Measurements from ENCODE around the gene MROH9.
"Not testable (repeated sequence)": the region's sequence is repeated elsewhere in the genome, so short reads cannot be mapped to it uniquely, and the experiment has no call there.

MROH9 gene

GRCh38 chr1:170927955-170928840 is 7.1 kb upstream of the MROH9 start:
- H3K4me3 ChIP-seq (ENCODE audit: extremely low read depth, insufficient read depth, low read length, poor library complexity, severe bottlenecking) = no peak overlapping the region
- H3K27ac ChIP-seq (ENCODE audit: low read depth, low read length, severe bottlenecking) = no peak overlapping the region
- H3K9me3 ChIP-seq (ENCODE audit: control insufficient read depth, low read length) = no peaks in the 10 kb centered on the region
- WGBS, 2 experiments (ENCODE audit: insufficient coverage in 2 of 2) = 72% methylated on average over 3 of the region's 8 CpGs; no CpG with 5 or more reads in 1 of the 2 experiments
- H3K4me1 ChIP-seq (ENCODE audit: control insufficient read depth, insufficient read depth, low read length, poor library complexity, severe bottlenecking) = no peaks in the 10 kb centered on the region
- no peaks in the 10 kb centered on the region for H3K36me3 ChIP-seq (ENCODE audit: control insufficient read depth, insufficient read depth, low read length)

GRCh38 chr1:170929412-170929834 is 5.9 kb upstream of the MROH9 start:
- Histone ChIP-seq H3K4me1 (ENCODE audit: control insufficient read depth, insufficient read depth, low read length, poor library complexity, severe bottlenecking) (no peaks in the 10 kb centered on the region), H3K27ac (ENCODE audit: low read depth, low read length, severe bottlenecking) (no peak overlapping the region), H3K36me3 (ENCODE audit: control insufficient read depth, insufficient read depth, low read length) (no peaks in the 10 kb centered on the region), H3K9me3 (ENCODE audit: control insufficient read depth, low read length) (no peaks in the 10 kb centered on the region), H3K4me3 (ENCODE audit: extremely low read depth, insufficient read depth, low read length, poor library complexity, severe bottlenecking) (no peak overlapping the region)
- 92 to 100% methylated on average over 1 to 2 of the region's 4 CpGs for WGBS, 2 experiments (ENCODE audit: insufficient coverage in 2 of 2)

GRCh38 chr1:170929835-170930554 is 5.3 kb upstream of the MROH9 start:
- Histone ChIP-seq H3K27ac (ENCODE audit: low read depth, low read length, severe bottlenecking) (no peak overlapping the region), H3K4me3 (ENCODE audit: extremely low read depth, insufficient read depth, low read length, poor library complexity, severe bottlenecking) (no peak overlapping the region), H3K36me3 (ENCODE audit: control insufficient read depth, insufficient read depth, low read length) (no peaks in the 10 kb centered on the region), H3K4me1 (ENCODE audit: control insufficient read depth, insufficient read depth, low read length, poor library complexity, severe bottlenecking) (no peaks in the 10 kb centered on the region), H3K9me3 (ENCODE audit: control insufficient read depth, low read length) (no peaks in the 10 kb centered on the region)
- 0% methylated on average over 1 to 4 of the region's 7 CpGs for WGBS, 2 experiments (ENCODE audit: insufficient coverage in 2 of 2)

DNA sequence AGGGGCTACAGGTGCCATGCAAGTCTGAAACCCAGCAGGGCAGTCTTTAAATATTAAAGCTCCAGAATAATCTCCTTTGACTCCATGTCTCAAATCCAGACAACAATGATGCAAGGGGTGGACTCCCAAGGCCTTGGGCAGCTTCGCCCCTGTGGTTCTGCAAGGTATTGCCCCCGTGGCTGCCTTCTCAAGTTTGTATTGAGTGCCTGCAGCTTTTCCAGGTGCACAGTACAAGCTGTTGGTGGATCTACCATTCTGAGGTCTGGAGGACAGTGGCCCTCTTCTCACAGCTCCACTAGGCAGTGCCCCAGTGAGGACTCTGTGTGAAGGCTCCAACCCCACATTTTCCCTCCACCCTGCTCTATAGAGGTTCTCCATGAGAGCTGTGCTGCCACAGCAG is 3.7 kb upstream of the MROH9 start:
- no peaks in the 10 kb centered on the region for H3K9me3 ChIP-seq (ENCODE audit: control insufficient read depth, low read length)
- no peaks in the 10 kb centered on the region for H3K4me1 ChIP-seq (ENCODE audit: control insufficient read depth, insufficient read depth, low read length, poor library complexity, severe bottlenecking)
- no peaks in the 10 kb centered on the region for H3K36me3 ChIP-seq (ENCODE audit: control insufficient read depth, insufficient read depth, low read length)
- 100% methylated on average over 1 of the region's 2 CpGs; no CpG with 5 or more reads in 1 of the 2 experiments for WGBS, 2 experiments (ENCODE audit: insufficient coverage in 2 of 2)
- no peak overlapping the region for H3K4me3 ChIP-seq (ENCODE audit: extremely low read depth, insufficient read depth, low read length, poor library complexity, severe bottlenecking)
- no peak overlapping the region for H3K27ac ChIP-seq (ENCODE audit: low read depth, low read length, severe bottlenecking)

DNA sequence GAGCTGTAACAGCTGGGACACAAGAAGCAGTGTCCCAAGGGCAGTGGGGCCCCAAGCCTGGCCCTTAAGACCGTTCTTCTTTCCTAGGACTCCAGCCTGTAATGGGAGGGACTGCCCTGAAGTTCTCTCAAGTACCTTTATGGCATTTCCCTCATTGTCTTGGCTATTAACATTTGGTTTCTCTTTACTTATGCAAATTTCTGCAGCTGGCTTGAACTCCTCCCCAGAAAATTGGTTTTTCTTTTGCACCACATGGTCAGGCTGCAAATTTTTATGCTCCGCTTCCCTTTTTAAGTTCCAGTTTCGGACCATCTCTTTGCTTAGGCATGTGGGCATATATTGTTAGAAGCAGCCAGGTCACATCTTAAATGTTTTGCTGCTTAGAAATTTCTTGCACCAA is 3.1 kb upstream of the MROH9 start:
- no peaks in the 10 kb centered on the region for H3K4me1 ChIP-seq (ENCODE audit: control insufficient read depth, insufficient read depth, low read length, poor library complexity, severe bottlenecking)
- H3K9me3 ChIP-seq (ENCODE audit: control insufficient read depth, low read length) = no peaks in the 10 kb centered on the region
- WGBS, 2 experiments (ENCODE audit: insufficient coverage in 2 of 2) = 83 to 100% methylated on average over 1 to 2 of the region's 3 CpGs
- H3K36me3 ChIP-seq (ENCODE audit: control insufficient read depth, insufficient read depth, low read length) = no peaks in the 10 kb centered on the region
- H3K27ac ChIP-seq (ENCODE audit: low read depth, low read length, severe bottlenecking) = no peak overlapping the region
- H3K4me3 ChIP-seq (ENCODE audit: extremely low read depth, insufficient read depth, low read length, poor library complexity, severe bottlenecking) = no peak overlapping the region

GRCh38 chr1:170938281-170938680 is 2.9 kb downstream of the MROH9 start:
- Histone ChIP-seq H3K36me3 (ENCODE audit: control insufficient read depth, insufficient read depth, low read length) (no peaks in the 10 kb centered on the region), H3K9me3 (ENCODE audit: control insufficient read depth, low read length) (no peaks in the 10 kb centered on the region), H3K27ac (ENCODE audit: low read depth, low read length, severe bottlenecking) (no peak overlapping the region), H3K4me1 (ENCODE audit: control insufficient read depth, insufficient read depth, low read length, poor library complexity, severe bottlenecking) (no peaks in the 10 kb centered on the region), H3K4me3 (ENCODE audit: extremely low read depth, insufficient read depth, low read length, poor library complexity, severe bottlenecking) (no peak overlapping the region)
- 93 to 94% methylated on average over 2 to 3 of the region's 3 CpGs for WGBS, 2 experiments (ENCODE audit: insufficient coverage in 2 of 2)

GRCh38 chr1:170939476-170939875 is 4.1 kb downstream of the MROH9 start:
- Histone ChIP-seq H3K36me3 (ENCODE audit: control insufficient read depth, insufficient read depth, low read length) (no peaks in the 10 kb centered on the region), H3K4me3 (ENCODE audit: extremely low read depth, insufficient read depth, low read length, poor library complexity, severe bottlenecking) (no peak overlapping the region), H3K4me1 (ENCODE audit: control insufficient read depth, insufficient read depth, low read length, poor library complexity, severe bottlenecking) (no peaks in the 10 kb centered on the region), H3K27ac (ENCODE audit: low read depth, low read length, severe bottlenecking) (no peak overlapping the region), H3K9me3 (ENCODE audit: control insufficient read depth, low read length) (no peaks in the 10 kb centered on the region)
- 84 to 90% methylated on average over 2 of the region's 2 CpGs for WGBS, 2 experiments (ENCODE audit: insufficient coverage in 2 of 2)

GRCh38 chr1:170951744-170952143 is 16.4 kb downstream of the MROH9 start:
- not testable (repeated sequence) for H3K9me3 ChIP-seq (ENCODE audit: control insufficient read depth, low read length); H3K4me3 ChIP-seq (ENCODE audit: extremely low read depth, insufficient read depth, low read length, poor library complexity, severe bottlenecking); H3K4me1 ChIP-seq (ENCODE audit: control insufficient read depth, insufficient read depth, low read length, poor library complexity, severe bottlenecking); H3K27ac ChIP-seq (ENCODE audit: low read depth, low read length, severe bottlenecking); H3K36me3 ChIP-seq (ENCODE audit: control insufficient read depth, insufficient read depth, low read length)
- no CpG with 5 or more reads among the region's 1 CpG for WGBS, 2 experiments (ENCODE audit: insufficient coverage in 2 of 2)

DNA sequence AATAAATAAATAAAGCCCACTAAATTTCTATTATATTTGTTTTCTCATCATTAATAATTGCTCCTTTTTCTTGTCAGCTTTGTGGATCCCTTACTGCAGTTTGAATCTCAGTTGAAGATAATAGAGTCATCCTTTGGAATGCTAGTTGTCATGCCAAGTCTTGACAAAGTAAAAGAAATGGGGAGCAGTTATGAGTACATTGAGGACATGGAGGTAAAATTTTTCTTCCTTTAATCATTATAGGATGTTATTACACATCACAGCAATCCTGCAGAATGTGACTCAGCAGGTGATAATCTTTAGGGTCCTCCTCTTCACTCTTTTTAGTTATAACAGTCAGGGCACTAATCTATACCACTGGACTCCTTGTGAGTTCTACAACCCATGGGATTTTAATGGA is 24.1 kb downstream of the MROH9 start:
- Histone ChIP-seq H3K36me3 (ENCODE audit: control insufficient read depth, insufficient read depth, low read length) (no peaks in the 10 kb centered on the region), H3K9me3 (ENCODE audit: control insufficient read depth, low read length) (no peaks in the 10 kb centered on the region), H3K4me3 (ENCODE audit: extremely low read depth, insufficient read depth, low read length, poor library complexity, severe bottlenecking) (no peak overlapping the region), H3K4me1 (ENCODE audit: control insufficient read depth, insufficient read depth, low read length, poor library complexity, severe bottlenecking) (no peaks in the 10 kb centered on the region), H3K27ac (ENCODE audit: low read depth, low read length, severe bottlenecking) (no peak overlapping the region)

DNA sequence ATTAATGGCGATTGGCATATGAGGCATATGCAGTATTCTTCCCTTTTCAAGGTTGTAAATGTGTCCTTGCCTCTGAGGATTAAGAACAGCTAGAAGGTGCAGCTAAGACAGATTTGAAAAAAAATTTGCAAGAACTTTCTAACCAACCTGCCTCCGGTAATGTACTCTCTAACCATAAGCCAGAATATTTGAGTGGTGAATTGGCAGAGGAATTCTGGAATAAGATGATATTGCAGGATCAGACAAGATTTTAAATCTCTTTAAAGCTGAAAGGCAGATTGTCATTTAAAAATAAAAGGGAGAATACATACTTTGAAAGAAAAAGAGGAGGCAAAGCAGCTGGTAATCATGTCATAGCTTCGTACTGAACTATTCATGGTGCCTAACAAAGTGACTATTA is 29.2 kb downstream of the MROH9 start:
- H3K4me3 ChIP-seq (ENCODE audit: extremely low read depth, insufficient read depth, low read length, poor library complexity, severe bottlenecking) = no peak overlapping the region
- no CpG with 5 or more reads among the region's 3 CpGs for WGBS, 2 experiments (ENCODE audit: insufficient coverage in 2 of 2)
- H3K9me3 ChIP-seq (ENCODE audit: control insufficient read depth, low read length) = no peaks in the 10 kb centered on the region
- no peaks in the 10 kb centered on the region for H3K36me3 ChIP-seq (ENCODE audit: control insufficient read depth, insufficient read depth, low read length)
- H3K4me1 ChIP-seq (ENCODE audit: control insufficient read depth, insufficient read depth, low read length, poor library complexity, severe bottlenecking) = no peaks in the 10 kb centered on the region
- H3K27ac ChIP-seq (ENCODE audit: low read depth, low read length, severe bottlenecking) = no peak overlapping the region

Measured in mesodermal cell (in vitro differentiated cells).